ENCODE measurements around the gene RABGAP1L.

DNA sequence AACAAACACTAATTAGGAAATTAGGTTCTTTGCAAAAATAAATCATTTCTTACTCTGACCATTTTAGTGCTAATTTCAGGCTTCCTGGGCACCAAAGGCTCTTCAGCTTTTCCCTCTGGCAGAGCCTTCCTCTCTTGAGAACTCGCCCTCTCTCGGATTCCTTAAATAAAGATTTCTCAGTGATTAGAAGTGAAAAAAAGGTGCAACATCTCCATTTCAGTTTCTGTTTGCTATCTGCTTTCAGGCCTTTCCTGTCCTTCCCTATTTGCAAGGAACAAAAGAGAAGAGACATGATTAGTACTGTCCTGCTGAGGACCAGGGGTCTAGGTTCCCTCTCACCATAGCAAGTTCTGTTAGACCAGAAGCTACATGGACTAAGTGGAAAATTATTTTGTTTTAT, 812.6 kb downstream of the RABGAP1L start:
- TF ChIP-seq CTCF (IDR thresholded peaks at IDR 0.05) (no peak), POLR2A (IDR thresholded peaks at IDR 0.05) (no peak)

Measured in right lobe of liver (tissue), 4 donors.